ENCODE measurements around the gene BAAT. TPM values are rescaled to one million over a fixed set of nuclear protein-coding genes. Genes with fewer than 3 reads are reported as not detected.

The BAAT gene
- total and polyA plus RNA-seq, 4 experiments from 2014 or later, result 0.08 to 0.15 TPM; not detected in 2

GRCh38 chr9:101427358-101427757 is 42.6 kb upstream of the BAAT start:
- H3K27me3 ChIP-seq (ENCODE audit: insufficient read depth, low read length), result no peaks in the 10 kb centered on the region

GRCh38 chr9:101421653-101422065 is 36.9 kb upstream of the BAAT start:
- Mint-ChIP-seq H3K36me3 (peaks cover 8 to 20% of the 10 kb centered on the region in 2 donors), H3K27ac (no peak overlapping the region), H3K4me1 (no peaks in the 10 kb centered on the region), H3K27me3 (peaks cover 1 to 5% of the 10 kb centered on the region in 2 donors), H3K9me3 (peaks cover 5 to 61% (median 45%) of the 10 kb centered on the region in 8 donors), H3K4me3 (no peak overlapping the region)
- Histone ChIP-seq H3K9me3 (ENCODE audit: control insufficient read depth in 1 of 2, low read length in 2 of 2) (peaks cover 0 to 6% of the 10 kb centered on the region in 2 donors), H3K36me3 (ENCODE audit: insufficient read depth, low read length) (no peaks in the 10 kb centered on the region), H3K27ac (ENCODE audit: low read depth, low read length) (no peak overlapping the region), H3K4me3 (ENCODE audit: low read length in 2 of 2) (no peak overlapping the region), H3K27me3 (ENCODE audit: insufficient read depth, low read length) (no peaks in the 10 kb centered on the region), H3K4me1 (ENCODE audit: insufficient read depth, low read length) (no peaks in the 10 kb centered on the region)
- POLR2A ChIA-PET (ENCODE audit: partially characterized antibody), result no interaction called here
- no peak for DNase-seq
- intact Hi-C loops (cut with micrococcal nuclease), result no loop called here
- CTCF ChIA-PET (ENCODE audit: partially characterized antibody), result no interaction called here

More at GRCh38 chr9:101427358-101427757, 42.6 kb upstream of the BAAT start:
- H3K36me3 ChIP-seq (ENCODE audit: insufficient read depth, low read length), result no peaks in the 10 kb centered on the region
- no peaks in the 10 kb centered on the region for H3K36me3 Mint-ChIP-seq
- no peak overlapping the region for H3K27ac Mint-ChIP-seq
- no peaks in the 10 kb centered on the region for H3K4me1 ChIP-seq (ENCODE audit: insufficient read depth, low read length)
- H3K4me3 ChIP-seq (ENCODE audit: low read length in 2 of 2), result no peak overlapping the region
- ChIA-PET CTCF (ENCODE audit: partially characterized antibody) (interaction anchor here (1.0 kb wide), 1 partner anchor 39 kb away, joined by 3 read pairs; no protein-coding TSS in a partner anchor), POLR2A (ENCODE audit: partially characterized antibody) (no interaction called here)
- no peaks in the 10 kb centered on the region for H3K4me1 Mint-ChIP-seq
- no peak overlapping the region for H3K4me3 Mint-ChIP-seq
- intact Hi-C loops (cut with micrococcal nuclease), result no loop called here
- H3K27me3 Mint-ChIP-seq, result peaks cover 3 to 14% of the 10 kb centered on the region in 2 donors
- H3K27ac ChIP-seq (ENCODE audit: low read depth, low read length), result no peak overlapping the region
- no peak for DNase-seq
- no peaks in the 10 kb centered on the region for H3K9me3 ChIP-seq (ENCODE audit: control insufficient read depth in 1 of 2, low read length in 2 of 2)
- peaks cover 2 to 15% (median 11%) of the 10 kb centered on the region in 8 donors for H3K9me3 Mint-ChIP-seq

- POLR2A ChIA-PET (ENCODE audit: partially characterized antibody), result no interaction called here
- H3K9me3 ChIP-seq (ENCODE audit: control insufficient read depth in 1 of 2, low read length in 2 of 2), result peaks cover 0 to 15% of the 10 kb centered on the region in 2 donors
- CTCF ChIA-PET (ENCODE audit: partially characterized antibody), result no interaction called here
- peaks cover 5 to 70% (median 55%) of the 10 kb centered on the region in 8 donors for H3K9me3 Mint-ChIP-seq
- H3K27me3 Mint-ChIP-seq, result peaks cover 1 to 2% of the 10 kb centered on the region in 2 donors
- H3K4me1 ChIP-seq (ENCODE audit: insufficient read depth, low read length), result no peaks in the 10 kb centered on the region
- DNase-seq, result no peak
- no peak overlapping the region for H3K4me3 ChIP-seq (ENCODE audit: low read length in 2 of 2)
- H3K36me3 Mint-ChIP-seq, result peaks cover 13 to 27% of the 10 kb centered on the region in 2 donors
- no peaks in the 10 kb centered on the region for H3K36me3 ChIP-seq (ENCODE audit: insufficient read depth, low read length)
- H3K4me3 Mint-ChIP-seq, result no peak overlapping the region
- no peak overlapping the region for H3K27ac ChIP-seq (ENCODE audit: low read depth, low read length)
- H3K4me1 Mint-ChIP-seq, result no peaks in the 10 kb centered on the region
- intact Hi-C loops (cut with micrococcal nuclease), result no loop called here
- H3K27me3 ChIP-seq (ENCODE audit: insufficient read depth, low read length), result no peaks in the 10 kb centered on the region
- H3K27ac Mint-ChIP-seq, result no peak overlapping the region
Observed at GRCh38 chr9:101419863-101420262, 35.1 kb upstream of the BAAT start.

DNA sequence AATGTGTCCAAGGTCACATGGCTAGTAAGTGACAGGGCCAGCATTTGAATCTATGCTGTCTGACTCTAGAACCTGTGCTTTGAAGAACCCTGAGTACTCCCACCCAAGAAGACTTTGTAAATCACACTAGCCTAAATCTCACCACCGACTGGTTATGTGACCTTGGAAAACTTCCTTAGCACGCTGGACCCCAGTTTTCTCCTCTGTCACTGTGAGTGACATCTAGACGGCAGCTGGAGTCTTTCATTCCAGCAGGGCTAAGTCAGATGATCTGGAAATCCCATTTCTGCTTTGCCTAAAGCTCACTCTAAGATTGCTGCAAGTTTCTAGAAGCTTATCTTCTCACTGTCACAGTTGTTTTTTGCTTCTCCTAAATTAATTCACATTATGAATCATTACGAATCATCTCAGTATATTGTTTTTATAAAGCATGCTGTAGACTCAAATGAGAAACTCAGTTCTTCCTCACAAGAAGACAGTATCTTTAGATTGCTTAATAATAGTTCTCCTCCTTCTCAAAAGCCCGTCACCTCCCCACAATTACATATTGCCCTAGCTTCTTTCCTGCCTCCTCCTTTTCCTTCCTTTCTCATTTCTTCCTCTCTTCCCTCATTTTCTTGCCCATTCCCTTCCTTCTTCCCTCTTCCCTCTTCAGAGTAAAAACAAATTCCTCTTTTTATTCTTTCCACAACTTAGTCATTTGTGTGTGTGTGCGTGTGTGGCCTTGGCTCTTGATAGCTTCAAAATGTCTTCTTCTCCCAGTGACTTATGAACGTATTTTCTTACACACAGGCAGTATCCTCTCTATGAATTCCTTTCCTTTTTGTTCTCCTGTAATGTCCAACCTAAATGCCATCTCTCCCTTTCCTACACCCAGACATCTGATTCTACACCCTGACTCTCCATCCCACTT is 34.0 kb upstream of the BAAT start:
- intact Hi-C loops (cut with micrococcal nuclease), result no loop called here
- ChIA-PET CTCF (ENCODE audit: partially characterized antibody) (no interaction called here), POLR2A (ENCODE audit: partially characterized antibody) (no interaction called here)
- Histone ChIP-seq H3K27me3 (ENCODE audit: insufficient read depth, low read length) (no peaks in the 10 kb centered on the region), H3K36me3 (ENCODE audit: insufficient read depth, low read length) (no peaks in the 10 kb centered on the region), H3K4me3 (ENCODE audit: low read length in 2 of 2) (no peak overlapping the region), H3K9me3 (ENCODE audit: control insufficient read depth in 1 of 2, low read length in 2 of 2) (peaks cover 0 to 15% of the 10 kb centered on the region in 2 donors), H3K4me1 (ENCODE audit: insufficient read depth, low read length) (no peaks in the 10 kb centered on the region), H3K27ac (ENCODE audit: low read depth, low read length) (no peak overlapping the region)
- H3K4me3 Mint-ChIP-seq, result no peak overlapping the region
- H3K27me3 Mint-ChIP-seq, result no peaks in the 10 kb centered on the region
- H3K36me3 Mint-ChIP-seq, result peaks cover 17 to 32% of the 10 kb centered on the region in 2 donors
- H3K4me1 Mint-ChIP-seq, result peaks cover 0 to 2% (median 0%) of the 10 kb centered on the region in 4 donors
- H3K27ac Mint-ChIP-seq, result no peak overlapping the region
- DNase-seq, result no peak
- H3K9me3 Mint-ChIP-seq, result peaks cover 3 to 77% (median 62%) of the 10 kb centered on the region in 8 donors

DNA sequence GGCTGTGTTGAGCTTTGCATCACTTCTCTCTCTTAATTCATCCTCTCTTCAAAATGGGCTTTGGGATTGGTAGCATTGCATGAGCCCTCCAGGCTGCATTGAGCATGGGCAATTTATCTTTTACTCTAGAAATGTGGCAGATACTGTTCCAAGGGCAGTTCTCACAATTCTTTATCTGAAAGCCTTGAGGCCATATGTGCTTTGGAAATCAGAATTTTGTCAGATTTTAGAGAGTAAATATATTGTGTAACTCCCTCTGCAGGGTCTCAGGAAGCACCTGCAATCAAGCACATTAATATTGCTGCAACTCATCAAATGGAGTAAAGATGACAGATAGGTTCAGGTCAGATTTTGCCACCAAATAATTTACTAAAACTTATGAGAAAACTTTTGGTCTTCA is 33.2 kb upstream of the BAAT start:
- H3K4me3 Mint-ChIP-seq, result no peak overlapping the region
- no peaks in the 10 kb centered on the region for H3K27me3 ChIP-seq (ENCODE audit: insufficient read depth, low read length)
- H3K9me3 ChIP-seq (ENCODE audit: control insufficient read depth in 1 of 2, low read length in 2 of 2), result peaks cover 0 to 16% of the 10 kb centered on the region in 2 donors
- H3K4me1 ChIP-seq (ENCODE audit: insufficient read depth, low read length), result no peaks in the 10 kb centered on the region
- H3K36me3 Mint-ChIP-seq, result peaks cover 22 to 38% of the 10 kb centered on the region in 2 donors
- ChIA-PET POLR2A (ENCODE audit: partially characterized antibody) (no interaction called here), CTCF (ENCODE audit: partially characterized antibody) (no interaction called here)
- H3K9me3 Mint-ChIP-seq, result peaks cover 3 to 78% (median 62%) of the 10 kb centered on the region in 8 donors
- no peak overlapping the region for H3K27ac Mint-ChIP-seq
- H3K4me3 ChIP-seq (ENCODE audit: low read length in 2 of 2), result no peak overlapping the region
- H3K27me3 Mint-ChIP-seq, result no peaks in the 10 kb centered on the region
- DNase-seq, result no peak
- no peaks in the 10 kb centered on the region for H3K36me3 ChIP-seq (ENCODE audit: insufficient read depth, low read length)
- peaks cover 0 to 2% (median 0%) of the 10 kb centered on the region in 4 donors for H3K4me1 Mint-ChIP-seq
- intact Hi-C loops (cut with micrococcal nuclease), result no loop called here
- H3K27ac ChIP-seq (ENCODE audit: low read depth, low read length), result no peak overlapping the region

DNA sequence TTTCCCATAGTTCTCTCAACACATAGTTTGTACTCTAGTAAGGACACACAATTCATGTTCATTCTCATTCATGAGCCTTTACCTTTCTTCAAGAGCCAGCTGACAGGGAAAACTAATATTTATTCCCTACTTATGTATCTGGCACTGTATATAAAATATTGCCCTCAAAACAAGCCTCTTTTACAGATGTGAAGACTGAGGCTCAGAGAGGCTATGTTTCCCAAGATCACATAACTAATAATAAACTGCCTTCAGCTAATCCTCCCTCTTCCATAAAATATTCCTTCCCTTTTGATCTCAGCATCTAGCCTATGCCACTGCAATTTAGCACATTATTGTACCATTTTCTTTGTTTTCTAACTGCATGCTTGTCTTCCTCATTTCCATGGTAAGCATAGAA is 32.6 kb upstream of the BAAT start:
- Mint-ChIP-seq H3K27me3 (no peaks in the 10 kb centered on the region), H3K27ac (no peak overlapping the region), H3K9me3 (peaks cover 3 to 81% (median 66%) of the 10 kb centered on the region in 8 donors), H3K36me3 (peaks cover 27 to 43% of the 10 kb centered on the region in 2 donors), H3K4me1 (peaks cover 0 to 2% (median 0%) of the 10 kb centered on the region in 4 donors), H3K4me3 (no peak overlapping the region)
- no peak overlapping the region for H3K4me3 ChIP-seq (ENCODE audit: low read length in 2 of 2)
- no peaks in the 10 kb centered on the region for H3K27me3 ChIP-seq (ENCODE audit: insufficient read depth, low read length)
- ChIA-PET POLR2A (ENCODE audit: partially characterized antibody) (no interaction called here), CTCF (ENCODE audit: partially characterized antibody) (no interaction called here)
- H3K4me1 ChIP-seq (ENCODE audit: insufficient read depth, low read length), result no peaks in the 10 kb centered on the region
- intact Hi-C loops (cut with micrococcal nuclease), result no loop called here
- no peak for DNase-seq
- H3K36me3 ChIP-seq (ENCODE audit: insufficient read depth, low read length), result no peaks in the 10 kb centered on the region
- H3K27ac ChIP-seq (ENCODE audit: low read depth, low read length), result no peak overlapping the region
- peaks cover 0 to 20% of the 10 kb centered on the region in 2 donors for H3K9me3 ChIP-seq (ENCODE audit: control insufficient read depth in 1 of 2, low read length in 2 of 2)

DNA sequence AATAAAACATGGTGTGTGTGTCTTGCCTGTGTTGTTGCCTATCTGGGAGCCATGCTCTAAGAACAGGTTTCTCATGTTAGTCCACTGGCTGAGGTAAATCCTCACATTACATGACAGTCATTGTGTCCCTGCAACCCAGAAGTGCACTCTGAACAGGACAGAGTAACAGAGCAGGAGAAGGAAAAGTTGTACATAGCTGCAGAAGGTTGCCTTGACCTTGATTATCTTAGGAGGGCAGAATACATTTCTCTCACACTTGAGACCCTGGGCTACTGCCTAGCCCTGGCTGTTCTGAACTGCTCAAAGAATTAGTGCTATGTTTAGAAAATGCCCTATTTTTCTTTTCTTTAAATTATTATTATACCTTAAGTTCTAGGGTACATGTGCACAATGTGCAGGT is 30.8 kb upstream of the BAAT start:
- no peaks in the 10 kb centered on the region for H3K36me3 ChIP-seq (ENCODE audit: insufficient read depth, low read length)
- no peak overlapping the region for H3K4me3 ChIP-seq (ENCODE audit: low read length in 2 of 2)
- H3K4me1 Mint-ChIP-seq, result peaks cover 0 to 2% (median 0%) of the 10 kb centered on the region in 4 donors
- ChIA-PET CTCF (ENCODE audit: partially characterized antibody) (no interaction called here), POLR2A (ENCODE audit: partially characterized antibody) (no interaction called here)
- no peaks in the 10 kb centered on the region for H3K4me1 ChIP-seq (ENCODE audit: insufficient read depth, low read length)
- no peak overlapping the region for H3K27ac ChIP-seq (ENCODE audit: low read depth, low read length)
- no peak for DNase-seq
- peaks cover 36 to 44% of the 10 kb centered on the region in 2 donors for H3K36me3 Mint-ChIP-seq
- H3K9me3 Mint-ChIP-seq, result peaks cover 3 to 89% (median 72%) of the 10 kb centered on the region in 8 donors
- H3K4me3 Mint-ChIP-seq, result no peak overlapping the region
- peak overlapping the region in 1 of 7 donors; percentile 41 for H3K27ac Mint-ChIP-seq
- intact Hi-C loops (cut with micrococcal nuclease), result no loop called here
- H3K27me3 ChIP-seq (ENCODE audit: insufficient read depth, low read length), result no peaks in the 10 kb centered on the region
- H3K27me3 Mint-ChIP-seq, result no peaks in the 10 kb centered on the region
- H3K9me3 ChIP-seq (ENCODE audit: control insufficient read depth in 1 of 2, low read length in 2 of 2), result peaks cover 0 to 24% of the 10 kb centered on the region in 2 donors
